KBM-7 (cell line): ENCODE data around the gene CFL2.

ENCODE experiments used
- DNase-seq: peaks from one replicate; pipeline ENCODE4 v3.0.0-alpha.2; 2015
- in situ Hi-C: fragments of 300-500 bp; cut with MboI; formaldehyde crosslinking; loops from 2 replicates; pipeline ENCODE4 v1.14.3; 2020; ENCODE audit warnings: low sequenced_read_pairs, low pct_unique_long_range_greater_than_20kb, mixed read lengths

The CFL2 gene

DNA sequence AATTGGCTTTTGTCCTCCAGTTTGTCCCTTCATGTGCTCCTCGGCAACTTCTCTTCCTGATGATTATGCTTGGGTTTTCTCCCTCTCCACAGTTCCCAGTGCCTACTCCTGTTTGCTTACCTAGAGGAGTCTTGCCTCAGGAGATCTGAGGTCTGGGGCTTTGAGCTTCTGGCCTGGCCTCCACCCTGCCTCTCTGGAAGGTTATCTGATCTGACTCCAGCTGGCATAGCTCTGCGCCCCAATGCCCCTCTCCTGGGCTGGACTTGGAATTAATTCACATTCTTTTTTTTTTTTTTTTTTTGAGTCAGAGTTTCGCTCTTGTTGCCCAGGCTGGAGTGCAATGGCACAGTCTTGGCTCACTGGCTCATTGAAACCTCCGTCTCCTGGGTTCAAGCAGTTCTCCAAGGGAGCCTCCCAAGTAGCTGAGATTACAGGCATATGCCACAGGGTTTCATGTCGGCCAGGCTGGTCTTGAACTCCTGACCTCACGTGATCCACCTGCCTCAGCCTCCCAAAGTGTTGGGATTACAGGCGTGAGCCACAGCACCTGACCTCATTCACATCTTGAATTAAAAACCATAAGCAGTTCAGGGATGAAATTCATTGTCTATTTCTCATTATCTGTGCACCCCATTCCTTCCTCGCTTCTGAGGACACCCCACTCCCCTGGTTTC lies 33.5 kb downstream of the CFL2 start:
- in situ Hi-C loops = no loop called here
- DNase-seq = no peak

- DNase-seq = no peak
- in situ Hi-C loops = no loop called here
Measured at GRCh38 chr14:34678735-34679134, 35.7 kb downstream of the CFL2 start.

DNA sequence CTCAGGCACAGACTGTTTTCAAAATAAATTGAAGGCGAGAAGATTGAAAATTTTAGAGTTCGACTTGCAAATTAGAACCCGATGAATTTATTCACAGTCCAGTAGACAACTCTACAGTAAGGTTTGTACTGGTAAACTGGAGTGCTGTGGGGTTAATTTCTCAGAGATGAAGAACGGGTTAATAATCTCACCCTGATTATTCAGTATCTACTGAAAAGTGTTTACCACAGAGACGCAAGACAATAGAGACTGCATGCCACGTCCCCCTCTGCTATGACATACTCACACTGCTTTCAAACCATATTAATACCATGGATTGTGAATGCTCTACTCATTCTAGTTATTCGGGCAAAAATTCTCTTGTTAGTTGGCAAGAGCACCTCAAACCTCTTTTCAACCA lies 36.1 kb downstream of the CFL2 start:
- DNase-seq = no peak
- in situ Hi-C loops = no loop called here

DNA sequence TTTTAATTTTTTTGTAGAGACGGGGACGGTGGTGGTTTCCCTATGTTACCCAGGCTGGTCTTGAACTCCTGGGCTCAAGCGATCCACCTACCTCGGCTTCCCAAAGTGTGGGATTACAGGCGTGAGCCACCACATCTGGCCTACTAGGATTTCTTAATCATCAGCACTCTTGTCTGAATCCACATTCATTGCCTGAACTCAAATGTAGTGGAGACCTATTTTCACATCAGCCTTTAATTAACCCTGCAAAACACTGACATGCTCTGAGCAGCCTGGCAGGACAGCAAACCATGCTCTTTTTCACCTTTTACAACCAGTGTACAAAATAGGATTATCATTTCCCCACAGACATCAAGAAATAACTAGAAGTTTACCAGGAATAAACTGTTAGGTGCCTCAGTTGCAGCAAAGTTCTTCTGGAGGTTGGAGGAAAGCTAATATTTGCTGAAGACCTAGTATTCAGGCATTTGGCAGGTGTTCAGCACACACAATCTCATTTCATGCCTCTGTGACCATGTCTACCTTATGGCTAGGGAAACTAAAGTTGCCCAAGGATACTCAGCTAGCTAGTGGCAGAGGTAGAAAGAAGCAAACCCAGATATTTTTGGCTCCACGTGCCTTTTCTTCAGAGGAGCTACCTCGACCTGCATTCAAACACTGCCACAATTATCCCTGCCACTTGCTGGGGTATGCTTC lies 37.7 kb downstream of the CFL2 start:
- DNase-seq = no peak
- in situ Hi-C loops = no loop called here

DNA sequence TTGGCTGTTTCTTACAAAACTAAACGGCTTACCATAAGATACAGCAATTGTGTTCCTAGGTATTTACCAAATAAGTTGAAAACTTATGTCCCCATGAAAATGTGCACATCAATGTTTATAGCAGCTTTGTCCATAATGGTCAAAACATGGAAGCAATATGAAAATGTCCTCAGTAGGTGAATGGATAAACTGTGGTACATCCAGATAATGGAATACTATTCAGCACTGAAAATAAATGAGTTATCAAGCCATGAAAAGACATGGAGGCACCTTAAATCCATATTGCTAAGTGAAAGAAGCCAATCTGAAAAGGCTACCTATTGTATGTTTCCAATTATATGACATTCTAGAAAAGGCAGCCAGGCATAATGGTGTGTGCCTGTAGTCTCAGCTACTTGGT lies 40.7 kb downstream of the CFL2 start:
- in situ Hi-C loops = loop anchor here (25.0 kb wide), 1 partner anchor 739 kb away; the partner anchor contains the start of gene NFKBIA
- DNase-seq = no peak

DNA sequence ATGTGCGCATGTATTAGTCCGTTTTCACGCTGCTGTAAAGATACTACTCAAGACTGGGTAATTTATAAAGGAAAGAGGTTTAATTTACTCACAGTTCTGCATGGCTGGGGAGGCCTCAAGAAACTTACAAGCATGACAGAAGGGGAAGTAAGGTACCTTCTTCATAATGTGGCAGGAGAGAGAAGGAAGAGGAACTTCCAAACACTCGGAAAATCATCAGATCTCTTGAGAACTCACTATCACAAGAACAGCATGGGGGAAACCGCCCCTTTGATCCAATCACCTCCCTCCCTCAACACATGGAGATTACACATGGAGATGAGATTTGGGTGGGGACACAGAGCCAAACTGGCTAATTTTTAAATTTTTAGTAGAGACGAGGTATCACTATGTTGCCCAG lies 42.7 kb downstream of the CFL2 start:
- in situ Hi-C loops = loop anchor here (25.0 kb wide), 1 partner anchor 741 kb away; the partner anchor contains the start of gene NFKBIA
- peak; percentile 57 for DNase-seq

GRCh38 chr14:34668111-34668510 lies 46.3 kb downstream of the CFL2 start:
- in situ Hi-C loops = loop anchor here (25.0 kb wide), 1 partner anchor 744 kb away; the partner anchor contains the start of gene NFKBIA
- no peak for DNase-seq

DNA sequence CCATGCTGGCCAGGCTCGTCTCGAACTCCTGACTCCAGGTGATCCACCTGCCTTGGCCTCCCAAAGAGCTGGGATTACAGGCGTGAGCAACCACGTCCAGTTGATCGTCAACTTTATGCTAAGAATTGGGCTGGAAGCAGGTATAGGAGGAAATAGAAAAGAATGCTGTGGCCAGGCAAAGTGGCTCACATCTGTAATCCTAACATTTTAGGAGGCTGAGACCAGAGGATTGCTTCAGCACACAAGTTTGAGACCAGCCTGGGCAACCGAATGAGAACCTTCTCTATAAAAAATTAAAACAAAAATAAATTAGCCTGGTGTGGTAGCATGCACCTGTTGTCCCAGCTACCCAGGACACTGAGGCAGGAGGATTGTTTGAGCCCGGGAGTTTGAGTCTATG lies 47.4 kb downstream of the CFL2 start:
- DNase-seq = no peak

GRCh38 chr14:34665785-34666435 lies 48.5 kb downstream of the CFL2 start:
- peak; percentile 32 for DNase-seq
- in situ Hi-C loops = loop anchor here (25.0 kb wide), 1 partner anchor 746 kb away; the partner anchor contains the start of gene NFKBIA

More for the DNA sequence above, 47.4 kb downstream of the CFL2 start:
- in situ Hi-C loops = loop anchor here (25.0 kb wide), 1 partner anchor 745 kb away; the partner anchor contains the start of gene NFKBIA

GRCh38 chr14:34662561-34663088 lies 51.8 kb downstream of the CFL2 start:
- DNase-seq = no peak
- in situ Hi-C loops = loop anchor here (25.0 kb wide), 1 partner anchor 750 kb away; the partner anchor contains the start of gene NFKBIA

GRCh38 chr14:34660796-34661195 lies 53.6 kb downstream of the CFL2 start:
- in situ Hi-C loops = loop anchor here (25.0 kb wide), 1 partner anchor 752 kb away; the partner anchor contains the start of gene NFKBIA

More at GRCh38 chr14:34660796-34661195, 53.6 kb downstream of the CFL2 start:
- DNase-seq = no peak
